ENCODE results near the gene ZNF700.

- no peak for TF ChIP-seq CTCF (IDR thresholded peaks at IDR 0.05)
- TF ChIP-seq POLR2A (IDR thresholded peaks at IDR 0.05) = no peak
Observed at GRCh38 chr19:11882606-11883005, 42.3 kb upstream of the ZNF700 start.
